ENCODE measurements around the gene NANS. TPM values are rescaled to one million over a fixed set of nuclear protein-coding genes. Genes with fewer than 3 reads are reported as not detected.

Gene NANS
- total RNA-seq, 1 donor from 2014 or later = 77.8 TPM

GRCh38 chr9:98038958-98039357 is 17.6 kb upstream of the NANS start:
- DNase-seq (ENCODE audit: low read depth in 2 of 2) = no peak

- DNase-seq (ENCODE audit: low read depth in 2 of 2) = no peak
Observed at GRCh38 chr9:98039607-98040017, 16.9 kb upstream of the NANS start.

- no peak for DNase-seq (ENCODE audit: low read depth in 2 of 2)
Observed at GRCh38 chr9:98040212-98040611, 16.3 kb upstream of the NANS start.

GRCh38 chr9:98043915-98044314 is 12.6 kb upstream of the NANS start:
- no peak for DNase-seq (ENCODE audit: low read depth in 2 of 2)

GRCh38 chr9:98045234-98046179 is 11.0 kb upstream of the NANS start:
- no peak for DNase-seq (ENCODE audit: low read depth in 2 of 2)

- no peak for DNase-seq (ENCODE audit: low read depth in 2 of 2)
Observed at GRCh38 chr9:98046180-98046543, 10.4 kb upstream of the NANS start.

GRCh38 chr9:98047002-98047401 is 9.5 kb upstream of the NANS start:
- no peak for DNase-seq (ENCODE audit: low read depth in 2 of 2)

- no peak for DNase-seq (ENCODE audit: low read depth in 2 of 2)
Observed at GRCh38 chr9:98049288-98050072, 7.1 kb upstream of the NANS start.

- DNase-seq (ENCODE audit: low read depth in 2 of 2) = no peak
Observed at GRCh38 chr9:98050351-98050750, 6.2 kb upstream of the NANS start.

- no peak for DNase-seq (ENCODE audit: low read depth in 2 of 2)
Observed at GRCh38 chr9:98054376-98054951, 2.1 kb upstream of the NANS start.

- DNase-seq (ENCODE audit: low read depth in 2 of 2) = peak in 1 of 2 donors; percentile 44
Observed at GRCh38 chr9:98057138-98057799, 737 bp downstream of the NANS start.

- DNase-seq (ENCODE audit: low read depth in 2 of 2) = no peak
Observed at GRCh38 chr9:98062161-98062560, 5.6 kb downstream of the NANS start.

GRCh38 chr9:98064623-98065392 is 8.3 kb downstream of the NANS start:
- no peak for DNase-seq (ENCODE audit: low read depth in 2 of 2)

GRCh38 chr9:98066235-98066634 is 9.7 kb downstream of the NANS start:
- no peak for DNase-seq (ENCODE audit: low read depth in 2 of 2)

GRCh38 chr9:98067184-98067583 is 10.7 kb downstream of the NANS start:
- no peak for DNase-seq (ENCODE audit: low read depth in 2 of 2)

- DNase-seq (ENCODE audit: low read depth in 2 of 2) = no peak
Observed at GRCh38 chr9:98069551-98069950, 13.0 kb downstream of the NANS start.

GRCh38 chr9:98070704-98071103 is 14.2 kb downstream of the NANS start:
- no peak for DNase-seq (ENCODE audit: low read depth in 2 of 2)

- DNase-seq (ENCODE audit: low read depth in 2 of 2) = no peak
Observed at GRCh38 chr9:98071737-98072136, 15.2 kb downstream of the NANS start.

GRCh38 chr9:98074115-98074990 is 17.8 kb downstream of the NANS start:
- DNase-seq (ENCODE audit: low read depth in 2 of 2) = peak in 1 of 2 donors; percentile 46

- peak in 1 of 2 donors; percentile 54 for DNase-seq (ENCODE audit: low read depth in 2 of 2)
Observed at GRCh38 chr9:98075332-98075805, 18.8 kb downstream of the NANS start.
